ENCODE data around the gene SNAI1. TPM values are rescaled to one million over a fixed set of nuclear protein-coding genes. Genes with fewer than 3 reads are reported as not detected.

Gene SNAI1
- total RNA-seq, 2 experiments from 2014 or later: 1.7 to 2.5 TPM

GRCh38 chr20:50032955-50033666 lies 50.3 kb downstream of the SNAI1 start:
- Mint-ChIP-seq H3K4me3 (no peak overlapping the region), H3K36me3 (ENCODE audit: low read depth) (no peaks in the 10 kb centered on the region), H3K4me1 (ENCODE audit: low read depth) (no peaks in the 10 kb centered on the region), H3K9me3 (no peaks in the 10 kb centered on the region), H3K27me3 (no peaks in the 10 kb centered on the region), H3K27ac (no peak overlapping the region)
- H3K36me3 ChIP-seq (ENCODE audit: insufficient read depth, low read length): no peaks in the 10 kb centered on the region
- DNase-seq (no peak), ATAC-seq (ENCODE audit: poor library complexity) (no peak)
- no peaks in the 10 kb centered on the region for H3K27me3 ChIP-seq (ENCODE audit: control insufficient read depth in 1 of 2, insufficient read depth in 2 of 2, low read length in 2 of 2)
- ChIA-PET POLR2A (no interaction called here), CTCF (no interaction called here)
- TF ChIP-seq CTCF (IDR thresholded peaks at IDR 0.05): no peak
- H3K4me3 ChIP-seq (ENCODE audit: low read length): no peak overlapping the region
- H3K4me1 ChIP-seq (ENCODE audit: insufficient read depth, low read length): no peaks in the 10 kb centered on the region
- intact Hi-C loops (cut with DNase I, micrococcal nuclease): no loop called here
- H3K27ac ChIP-seq (ENCODE audit: low read depth in 1 of 2, low read length in 2 of 2): no peak overlapping the region
- H3K9me3 ChIP-seq (ENCODE audit: control insufficient read depth in 1 of 2, insufficient read depth in 1 of 2, low read length in 2 of 2): no peaks in the 10 kb centered on the region

- ATAC-seq (ENCODE audit: poor library complexity) (no peak), DNase-seq (no peak)
- POLR2A ChIA-PET: no interaction called here
- CTCF ChIA-PET: no interaction called here
- Mint-ChIP-seq H3K9me3 (no peaks in the 10 kb centered on the region), H3K4me3 (no peak overlapping the region), H3K27me3 (no peaks in the 10 kb centered on the region), H3K4me1 (ENCODE audit: low read depth) (no peaks in the 10 kb centered on the region), H3K27ac (no peak overlapping the region), H3K36me3 (ENCODE audit: low read depth) (no peaks in the 10 kb centered on the region)
- intact Hi-C loops (cut with DNase I, micrococcal nuclease): no loop called here
- TF ChIP-seq CTCF (IDR thresholded peaks at IDR 0.05): no peak
- H3K27me3 ChIP-seq (ENCODE audit: control insufficient read depth in 1 of 2, insufficient read depth in 2 of 2, low read length in 2 of 2): no peaks in the 10 kb centered on the region
- H3K9me3 ChIP-seq (ENCODE audit: control insufficient read depth in 1 of 2, insufficient read depth in 1 of 2, low read length in 2 of 2): no peaks in the 10 kb centered on the region
- H3K4me3 ChIP-seq (ENCODE audit: low read length): no peak overlapping the region
- no peak overlapping the region for H3K27ac ChIP-seq (ENCODE audit: low read depth in 1 of 2, low read length in 2 of 2)
- no peaks in the 10 kb centered on the region for H3K4me1 ChIP-seq (ENCODE audit: insufficient read depth, low read length)
- H3K36me3 ChIP-seq (ENCODE audit: insufficient read depth, low read length): no peaks in the 10 kb centered on the region
Observed at GRCh38 chr20:50034567-50035180, 51.9 kb downstream of the SNAI1 start.

- ATAC-seq (ENCODE audit: poor library complexity): no peak
- TF ChIP-seq CTCF (IDR thresholded peaks at IDR 0.05): no peak
Observed at GRCh38 chr20:50036703-50037102, 53.9 kb downstream of the SNAI1 start.

More at GRCh38 chr20:50036703-50037102, 53.9 kb downstream of the SNAI1 start:
- Mint-ChIP-seq H3K36me3 (ENCODE audit: low read depth) (no peaks in the 10 kb centered on the region), H3K27me3 (no peaks in the 10 kb centered on the region), H3K4me3 (no peak overlapping the region), H3K27ac (no peak overlapping the region), H3K4me1 (ENCODE audit: low read depth) (peaks cover 5% of the 10 kb centered on the region), H3K9me3 (no peaks in the 10 kb centered on the region)
- no peak for DNase-seq
- POLR2A ChIA-PET: no interaction called here
- Histone ChIP-seq H3K4me1 (ENCODE audit: insufficient read depth, low read length) (peaks cover 2% of the 10 kb centered on the region), H3K36me3 (ENCODE audit: insufficient read depth, low read length) (no peaks in the 10 kb centered on the region), H3K27ac (ENCODE audit: low read depth in 1 of 2, low read length in 2 of 2) (no peak overlapping the region), H3K9me3 (ENCODE audit: control insufficient read depth in 1 of 2, insufficient read depth in 1 of 2, low read length in 2 of 2) (no peaks in the 10 kb centered on the region), H3K4me3 (ENCODE audit: low read length) (no peak overlapping the region), H3K27me3 (ENCODE audit: control insufficient read depth in 1 of 2, insufficient read depth in 2 of 2, low read length in 2 of 2) (no peaks in the 10 kb centered on the region)
- CTCF ChIA-PET: no interaction called here
- intact Hi-C loops (cut with DNase I, micrococcal nuclease): no loop called here
